NCI-H1694 treated with DMSO at 0.1 percent for 48 hours (cell line): ENCODE measurements around the gene TRABD2B.
A peak's percentile ranks its signal among the peaks of the same experiment; 100 is the strongest.
"Not testable (repeated sequence)": the region's sequence is repeated elsewhere in the genome, so short reads cannot be mapped to it uniquely, and the experiment has no call there.

Experiments
- DNase-seq: peaks from one replicate; lab custom pipeline; 2025; lab: John Stamatoyannopoulos, UW

The TRABD2B gene

GRCh38 chr1:47967864-47968555 is 29.2 kb downstream of the TRABD2B start:
- DNase-seq, result no peak

GRCh38 chr1:47965816-47966215 is 31.4 kb downstream of the TRABD2B start:
- no peak for DNase-seq

- no peak for DNase-seq
Measured at GRCh38 chr1:47964636-47965035, 32.5 kb downstream of the TRABD2B start.

GRCh38 chr1:47963568-47964358 is 33.4 kb downstream of the TRABD2B start:
- DNase-seq, result no peak

GRCh38 chr1:47962750-47963492 is 34.3 kb downstream of the TRABD2B start:
- DNase-seq, result peak; percentile 76

GRCh38 chr1:47961835-47962234 is 35.4 kb downstream of the TRABD2B start:
- not testable (repeated sequence) for DNase-seq

GRCh38 chr1:47956491-47956890 is 40.7 kb downstream of the TRABD2B start:
- not testable (repeated sequence) for DNase-seq

- no peak for DNase-seq
Measured at GRCh38 chr1:47953661-47954060, 43.5 kb downstream of the TRABD2B start.

- no peak for DNase-seq
Measured at GRCh38 chr1:47951545-47952235, 45.5 kb downstream of the TRABD2B start.

- no peak for DNase-seq
Measured at GRCh38 chr1:47951026-47951425, 46.2 kb downstream of the TRABD2B start.

- DNase-seq, result no peak
Measured at GRCh38 chr1:47950471-47950870, 46.7 kb downstream of the TRABD2B start.

- DNase-seq, result no peak
Measured at GRCh38 chr1:47948126-47948525, 49.1 kb downstream of the TRABD2B start.

GRCh38 chr1:47947531-47947930 is 49.7 kb downstream of the TRABD2B start:
- no peak for DNase-seq

GRCh38 chr1:47944561-47944960 is 52.6 kb downstream of the TRABD2B start:
- no peak for DNase-seq

GRCh38 chr1:47942240-47942629 is 55.0 kb downstream of the TRABD2B start:
- no peak for DNase-seq

- no peak for DNase-seq
Measured at GRCh38 chr1:47941609-47942239, 55.5 kb downstream of the TRABD2B start.

GRCh38 chr1:47940779-47941178 is 56.4 kb downstream of the TRABD2B start:
- DNase-seq, result no peak

- DNase-seq, result no peak
Measured at GRCh38 chr1:47940326-47940725, 56.9 kb downstream of the TRABD2B start.

GRCh38 chr1:47938520-47938919 is 58.7 kb downstream of the TRABD2B start:
- no peak for DNase-seq

GRCh38 chr1:47937586-47938254 is 59.5 kb downstream of the TRABD2B start:
- no peak for DNase-seq

GRCh38 chr1:47936916-47937551 is 60.2 kb downstream of the TRABD2B start:
- DNase-seq, result no peak
